Measurements from ENCODE around the gene DOHH.
"Not testable (repeated sequence)": the region's sequence is repeated elsewhere in the genome, so short reads cannot be mapped to it uniquely, and the experiment has no call there.

Gene DOHH

DNA sequence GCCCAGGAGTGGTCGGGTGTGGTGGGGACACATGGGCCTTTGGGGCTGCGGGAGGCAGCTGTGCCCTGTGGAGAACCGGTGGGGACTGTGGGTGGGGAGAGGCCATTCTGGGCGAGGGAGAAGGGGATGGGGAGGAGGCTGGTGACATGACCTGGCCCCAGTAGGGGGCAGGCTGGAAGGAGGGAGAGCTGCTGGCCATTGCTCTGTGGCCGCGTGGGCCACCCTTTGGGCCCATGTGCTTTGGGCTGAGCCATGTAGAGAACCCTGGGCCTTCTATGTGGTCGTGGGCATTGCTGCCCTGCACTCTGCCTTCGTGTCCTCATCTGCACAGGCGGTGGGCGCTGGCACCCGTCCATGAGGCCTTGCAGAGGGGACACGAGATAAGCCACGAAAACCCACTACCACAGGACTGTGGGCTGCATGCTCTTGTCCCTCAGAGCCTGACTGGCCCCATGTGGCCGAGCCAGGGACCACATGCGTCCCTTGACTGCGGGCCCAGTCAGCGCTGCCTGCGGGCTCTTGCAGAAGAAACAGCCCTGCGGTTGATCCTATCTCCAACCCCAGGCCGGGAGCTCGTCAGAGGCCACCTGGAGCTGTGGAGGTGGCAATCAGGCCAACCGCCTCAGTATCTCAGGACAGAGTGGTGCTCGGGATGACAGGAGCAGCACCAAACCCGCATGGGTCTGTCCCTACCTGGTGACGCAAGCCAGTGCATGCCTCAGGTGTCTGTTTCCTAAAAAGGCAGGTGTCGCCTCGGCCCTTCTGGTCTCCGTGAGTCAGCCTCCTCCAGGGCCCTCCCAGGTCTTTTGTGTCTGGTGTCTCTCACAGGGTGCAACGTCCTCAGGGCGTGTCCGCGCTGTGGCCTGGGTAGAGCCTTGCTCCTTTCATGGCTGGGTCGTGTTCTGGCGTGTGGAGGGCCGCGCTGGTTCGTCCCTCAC lies 20.0 kb upstream of the DOHH start:
- FAIRE-seq = no peak

DNA sequence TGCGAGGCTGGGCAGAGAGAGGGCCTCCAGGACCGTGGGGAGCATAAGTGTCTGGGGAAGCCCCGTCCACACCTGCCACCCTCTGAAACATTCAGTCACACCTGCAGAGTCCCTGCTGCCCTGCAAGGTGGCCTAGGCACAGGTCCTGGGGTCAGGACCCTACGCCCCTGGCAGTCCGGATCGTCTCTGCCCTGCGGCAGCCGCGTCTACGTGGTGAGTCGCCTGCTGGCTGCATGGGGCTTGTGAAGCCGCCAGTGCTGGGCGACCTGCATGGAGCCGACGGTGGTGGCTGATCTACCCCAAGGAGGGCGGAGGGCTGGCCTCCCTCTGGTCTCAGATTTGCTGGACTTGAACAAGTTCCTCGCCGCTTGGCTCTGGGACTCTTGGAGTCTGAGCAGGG lies 18.7 kb upstream of the DOHH start:
- no peak for FAIRE-seq

More for the DNA sequence above, 20.0 kb upstream of the DOHH start:
- DNase-seq (ENCODE audit: low spot score) = no peak

DNA sequence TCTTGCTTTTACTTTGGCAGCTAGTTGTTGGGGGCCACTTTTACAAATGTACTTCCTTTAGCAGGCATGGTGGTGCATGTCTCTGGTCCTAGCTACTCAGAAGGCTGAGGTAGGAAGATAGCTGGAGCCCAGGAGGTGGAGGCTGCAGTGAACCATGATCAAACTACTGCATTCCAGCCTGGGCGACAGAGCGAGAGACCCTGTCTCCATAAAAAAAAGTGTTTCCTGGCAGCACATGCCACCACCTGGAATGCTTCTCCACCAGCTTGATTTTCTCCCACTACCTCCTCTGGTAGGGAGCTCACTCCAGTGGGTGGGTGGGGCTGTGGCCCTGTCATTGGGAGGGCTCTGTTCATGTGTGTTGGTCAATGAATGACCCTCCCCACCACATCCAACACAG lies 18.2 kb upstream of the DOHH start:
- DNase-seq (ENCODE audit: low spot score) (no peak), FAIRE-seq (no peak)

More for the DNA sequence above, 18.7 kb upstream of the DOHH start:
- DNase-seq (ENCODE audit: low spot score) = no peak

DNA sequence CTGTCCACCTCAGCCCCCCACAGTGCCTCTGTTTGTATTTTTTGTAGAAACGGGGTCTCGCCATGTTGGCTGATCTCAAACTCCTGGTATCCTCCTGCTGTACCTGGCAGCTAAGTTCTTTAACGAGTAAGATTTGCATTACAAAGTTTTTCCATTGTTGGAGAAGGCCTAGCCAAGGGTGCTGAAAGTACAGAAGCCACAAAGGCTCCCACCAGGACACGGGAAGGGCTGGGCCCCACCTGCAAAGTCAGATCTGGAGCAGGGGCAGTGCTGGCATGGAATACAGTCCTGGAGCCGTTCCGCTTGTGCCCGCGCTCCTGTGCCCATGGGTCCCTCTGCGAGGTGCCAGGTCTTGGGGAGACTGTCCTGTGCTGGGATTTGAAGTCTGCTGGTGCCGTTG lies 17.8 kb upstream of the DOHH start:
- no peak for DNase-seq (ENCODE audit: low spot score)
- FAIRE-seq = no peak

DNA sequence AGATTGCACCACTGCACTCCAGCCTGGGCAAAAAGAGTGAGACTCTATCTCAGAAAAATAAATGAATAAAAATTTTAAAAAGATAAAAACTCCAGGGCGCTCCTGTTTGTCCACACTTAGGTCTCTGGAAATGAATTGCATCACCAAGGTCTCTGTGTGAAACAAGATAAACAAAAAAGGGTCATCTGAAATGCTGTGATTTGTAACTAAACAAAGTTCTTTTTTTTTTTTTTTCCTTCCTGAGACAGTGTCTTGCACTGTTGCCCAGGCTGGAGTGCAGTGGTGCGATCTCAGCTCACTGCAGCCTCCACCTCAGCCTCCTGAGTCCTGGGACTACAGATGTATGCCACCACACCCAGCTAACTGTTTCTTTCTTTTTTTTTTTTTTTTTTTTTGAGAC lies 17.2 kb upstream of the DOHH start:
- DNase-seq (ENCODE audit: low spot score) = no peak
- FAIRE-seq = no peak

DNA sequence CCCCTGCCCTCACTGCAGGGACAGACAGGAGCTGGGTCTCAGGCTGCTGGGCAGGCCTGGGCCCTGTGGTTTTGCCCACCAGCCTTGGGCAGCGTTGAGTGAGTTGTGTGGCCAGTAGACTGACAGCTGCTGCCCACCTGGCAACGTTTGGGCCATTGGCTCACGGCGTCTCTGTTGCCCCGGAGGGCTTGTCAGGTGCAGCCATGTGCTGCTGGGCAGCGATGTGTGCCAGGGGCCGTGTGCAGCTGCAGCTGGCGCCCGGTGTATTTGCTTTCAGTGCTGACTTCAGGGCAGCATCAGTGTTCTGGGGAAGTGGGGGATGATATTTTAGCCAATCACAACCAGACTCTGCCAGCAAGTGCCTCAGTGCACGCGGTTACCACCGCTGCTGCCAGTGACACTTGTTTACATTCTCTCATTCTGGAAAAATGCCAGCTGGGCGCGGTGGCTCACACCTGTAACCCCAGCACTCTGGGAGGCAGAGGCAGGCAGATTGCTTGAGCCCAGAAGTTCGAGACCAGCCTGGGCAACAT lies 16.3 kb upstream of the DOHH start:
- DNase-seq (ENCODE audit: low spot score) (no peak), FAIRE-seq (no peak)

DNA sequence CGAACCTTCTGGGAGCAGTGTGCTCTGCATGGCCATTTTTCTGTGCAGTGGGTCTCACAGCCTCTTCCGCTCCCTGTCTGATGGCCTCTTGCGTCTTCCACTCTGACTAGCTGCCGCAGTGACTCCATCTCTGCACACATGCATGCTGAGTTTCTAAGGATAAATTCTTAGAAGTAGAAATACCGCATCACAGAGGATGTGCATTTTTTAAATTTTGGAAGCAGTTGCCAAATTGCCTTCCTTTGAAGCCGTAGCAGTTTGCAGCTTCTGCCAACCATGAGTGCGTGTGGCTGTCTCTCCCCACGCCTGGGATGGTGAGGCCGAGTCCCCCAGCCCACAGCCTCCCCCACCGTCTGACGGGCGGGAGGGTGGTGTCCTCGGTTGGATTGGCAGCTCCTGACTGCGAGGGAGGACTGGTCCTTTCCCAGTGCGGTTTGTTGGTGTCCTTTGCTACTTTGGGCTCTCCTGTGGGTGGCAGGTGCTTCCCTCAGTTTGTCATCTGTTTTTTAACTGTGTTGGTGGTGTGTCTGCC lies 15.5 kb upstream of the DOHH start:
- FAIRE-seq (no peak), DNase-seq (ENCODE audit: low spot score) (no peak)

DNA sequence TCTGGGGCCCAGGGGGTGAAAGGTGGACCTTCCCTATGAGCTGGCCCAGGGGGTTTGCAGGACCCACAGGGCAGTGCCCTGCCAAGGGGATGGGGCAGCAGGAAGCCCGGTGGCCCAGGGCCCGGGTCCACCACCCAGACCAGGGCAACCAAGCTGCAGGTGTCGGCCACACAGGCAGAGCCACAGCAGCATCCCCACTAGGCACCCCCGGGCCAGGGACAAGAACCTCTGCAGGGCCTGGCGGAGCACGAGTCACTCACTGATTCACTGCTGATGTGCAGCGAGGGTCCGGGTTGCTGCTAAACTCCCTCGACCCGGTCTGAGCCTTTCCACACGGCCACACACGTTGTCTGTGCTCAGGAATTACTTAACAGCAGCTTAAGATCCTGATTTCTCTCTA lies 14.5 kb upstream of the DOHH start:
- FAIRE-seq = no peak
- DNase-seq (ENCODE audit: low spot score) = no peak

DNA sequence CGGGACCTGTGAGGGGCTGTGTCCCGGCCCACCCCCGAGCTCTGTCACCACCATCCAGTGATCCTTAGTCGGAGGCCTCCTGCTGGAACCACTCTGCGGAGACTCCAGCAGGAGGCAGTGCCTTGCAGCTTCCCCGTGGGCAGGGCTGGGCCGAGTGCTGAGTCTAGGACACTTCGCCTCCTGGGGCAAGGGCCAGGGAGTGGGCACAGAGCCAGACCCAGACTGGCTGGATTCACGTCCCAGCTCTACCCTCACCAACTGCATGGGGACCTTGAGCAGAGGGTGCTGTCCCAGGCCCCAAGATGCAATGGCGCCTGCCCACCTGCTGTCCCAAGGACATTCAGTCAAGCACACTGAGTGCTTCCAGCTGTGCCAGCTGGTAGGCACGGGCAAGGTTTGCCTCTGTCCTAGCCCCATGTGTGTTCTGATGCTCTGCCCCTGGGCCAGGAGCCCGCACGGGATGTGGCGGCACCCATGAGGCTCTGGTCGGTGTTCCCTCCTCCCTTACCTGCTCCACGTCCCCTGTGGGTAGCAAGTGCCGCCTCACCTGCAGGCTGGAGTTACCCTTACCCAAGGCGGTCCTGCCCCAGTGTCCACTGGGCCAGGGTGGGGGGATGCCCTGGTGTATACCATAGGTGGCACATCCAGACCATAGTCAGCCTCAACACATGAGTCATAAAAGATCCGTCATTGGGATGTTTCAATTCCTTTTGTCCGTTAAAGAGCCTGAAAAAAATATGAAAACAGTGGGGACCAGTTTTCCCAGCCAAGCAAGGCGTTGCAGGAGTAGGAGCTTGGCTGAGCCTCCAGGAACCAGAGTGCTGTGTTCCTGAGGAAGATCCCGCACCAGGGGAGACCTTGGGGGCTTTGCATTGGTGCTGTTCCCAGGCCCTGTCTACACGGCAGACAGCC lies 13.0 kb upstream of the DOHH start:
- DNase-seq (ENCODE audit: low spot score) = no peak

DNA sequence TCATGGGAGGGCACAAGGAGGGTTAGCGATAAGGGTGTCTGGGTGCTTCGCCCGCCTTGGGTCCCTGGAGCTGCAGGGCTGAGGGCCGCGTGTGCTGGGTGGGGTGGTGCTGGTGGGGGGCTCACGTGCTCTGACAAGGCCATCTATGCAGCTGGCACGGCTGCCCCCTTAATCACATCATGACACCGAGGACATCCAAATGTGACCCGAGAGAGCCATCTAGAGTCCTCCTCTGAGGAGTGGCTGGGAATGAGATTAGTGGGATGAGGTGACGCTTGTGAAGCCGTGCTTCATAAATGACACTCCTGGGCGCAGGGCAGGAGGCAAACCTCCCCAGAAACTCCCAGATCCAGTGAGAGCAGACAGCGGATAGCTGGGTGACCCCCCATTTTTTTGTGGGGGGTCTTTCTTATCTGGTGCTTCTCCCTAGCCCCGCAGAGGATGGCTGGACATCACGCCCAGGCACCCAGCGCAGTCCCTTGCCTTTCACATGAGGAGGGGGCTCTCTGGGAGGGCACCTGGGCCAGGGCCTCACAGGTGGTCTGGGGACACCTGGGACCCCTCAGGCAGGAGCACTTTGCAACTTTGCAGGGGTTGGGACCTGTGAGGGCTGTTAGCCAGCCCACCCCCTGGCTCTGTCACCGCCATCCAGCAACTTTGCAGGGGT lies 12.2 kb upstream of the DOHH start:
- DNase-seq (ENCODE audit: low spot score) = no peak
- FAIRE-seq = no peak

More for the DNA sequence above, 13.0 kb upstream of the DOHH start:
- FAIRE-seq = no peak

DNA sequence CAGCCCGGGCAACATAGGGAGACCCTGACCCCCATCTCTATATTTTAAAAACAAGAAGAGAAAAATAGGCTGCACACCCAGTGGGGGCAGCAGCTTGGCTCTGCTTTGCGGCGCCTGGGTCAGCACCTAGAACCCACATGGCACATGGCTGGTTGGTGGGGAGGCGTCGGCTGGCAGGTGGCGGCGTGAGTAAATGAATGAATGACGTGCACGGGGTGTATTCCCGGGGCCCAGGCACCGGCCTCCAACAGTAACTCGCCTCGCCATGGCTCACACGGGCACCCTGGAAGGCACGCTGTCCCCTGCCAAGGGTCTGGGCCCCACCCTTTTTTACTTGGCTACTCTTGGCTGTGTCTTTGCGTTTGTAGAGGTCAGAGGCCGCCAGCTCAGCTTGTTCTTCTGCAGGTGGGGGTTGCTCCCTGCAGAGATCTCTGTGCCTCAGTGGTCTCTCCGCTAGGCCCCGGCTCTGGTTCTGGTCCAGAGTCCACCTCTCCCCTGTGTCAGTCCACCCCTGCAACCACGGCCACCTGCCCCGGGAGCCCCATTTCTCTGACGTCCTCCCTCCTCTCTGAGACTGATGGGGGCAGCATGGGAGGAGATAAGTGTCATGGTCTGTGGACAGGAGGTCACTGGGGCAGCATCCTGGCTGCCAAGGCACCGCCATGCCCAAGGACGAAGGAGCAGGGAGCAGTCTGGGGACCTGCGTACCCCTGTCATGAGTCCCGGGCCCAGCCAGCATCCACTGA lies 11.2 kb upstream of the DOHH start:
- DNase-seq (ENCODE audit: low spot score) = no peak
- FAIRE-seq = no peak

DNA sequence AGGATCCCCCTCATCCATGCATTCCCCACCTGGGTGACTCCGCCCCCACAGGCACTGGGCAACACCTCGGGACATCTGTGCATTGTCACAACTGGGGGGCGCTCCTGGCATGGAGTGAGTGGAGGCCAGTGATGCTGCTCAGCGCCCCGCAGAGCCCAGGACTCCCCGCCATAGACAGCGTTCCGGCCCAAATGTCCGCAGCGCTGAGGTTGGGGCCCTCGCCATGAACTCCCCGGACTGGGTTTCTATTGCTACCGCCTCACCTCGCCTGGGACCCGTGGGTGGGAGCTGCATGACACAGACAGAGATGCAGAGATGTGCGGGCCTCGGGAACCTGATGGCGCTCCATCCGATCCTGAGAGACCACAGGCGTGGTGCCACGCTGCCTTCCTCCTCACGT lies 10.3 kb upstream of the DOHH start:
- FAIRE-seq (no peak), DNase-seq (ENCODE audit: low spot score) (no peak)

DNA sequence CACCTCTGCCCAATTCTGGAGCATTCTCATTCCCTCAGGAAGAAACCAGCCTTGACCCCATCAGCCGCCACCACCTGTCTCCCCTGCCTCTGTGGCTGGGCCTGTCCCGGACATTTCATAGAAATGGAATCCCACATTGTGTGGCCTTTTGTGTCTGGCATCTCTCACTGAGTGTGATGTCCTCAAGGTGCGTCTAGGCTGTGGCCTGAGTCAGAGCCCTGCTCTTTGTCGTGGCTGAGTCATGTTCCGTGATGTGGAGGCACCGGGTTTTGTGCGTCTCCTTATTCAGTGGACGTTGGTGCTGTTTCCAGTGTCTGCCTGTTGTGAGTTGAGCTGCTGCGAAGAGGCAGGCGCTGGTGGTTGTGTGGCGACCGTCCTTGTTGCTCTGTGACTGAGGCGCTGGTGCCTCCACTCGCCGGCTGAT lies 9.1 kb upstream of the DOHH start:
- DNase-seq (ENCODE audit: low spot score) = peak; percentile 36
- no peak for FAIRE-seq

DNA sequence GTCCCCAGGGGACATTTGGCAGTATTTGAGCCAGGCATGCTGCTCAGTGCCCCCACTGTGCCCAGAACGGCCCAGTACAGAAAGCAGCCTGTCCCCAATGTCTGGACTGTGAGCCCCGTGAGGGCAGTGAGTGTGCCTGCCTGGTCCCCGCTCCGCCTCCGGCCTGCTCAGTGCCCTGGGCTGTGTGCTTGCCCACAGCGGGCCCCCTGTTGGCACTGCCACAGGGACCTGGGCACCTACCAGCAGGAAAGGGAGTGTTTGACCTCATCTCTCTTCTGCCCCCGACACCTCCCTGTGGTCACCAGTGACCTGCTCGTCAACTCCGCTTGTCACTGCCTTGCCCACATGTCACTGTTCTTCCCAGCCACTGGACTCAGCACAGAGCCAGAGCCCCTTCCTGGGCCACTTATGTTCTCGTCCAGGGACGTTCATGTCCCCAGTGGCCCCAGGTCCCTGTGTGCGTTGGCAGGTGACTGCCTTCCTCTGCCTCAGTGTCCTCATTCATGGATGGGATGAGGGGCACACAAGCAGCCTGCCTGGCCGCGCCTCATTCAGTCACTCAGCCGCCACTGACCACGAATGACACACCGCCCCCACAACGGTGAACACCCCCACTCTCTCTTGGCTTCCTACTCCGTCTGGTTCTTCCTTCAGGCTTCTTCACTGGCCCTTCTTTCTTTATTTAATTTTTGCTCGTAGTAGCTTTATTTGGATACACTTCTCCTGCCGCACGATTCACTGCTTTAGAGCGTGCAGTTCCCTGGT lies 8.5 kb upstream of the DOHH start:
- DNase-seq (ENCODE audit: low spot score) (no peak), FAIRE-seq (no peak)

DNA sequence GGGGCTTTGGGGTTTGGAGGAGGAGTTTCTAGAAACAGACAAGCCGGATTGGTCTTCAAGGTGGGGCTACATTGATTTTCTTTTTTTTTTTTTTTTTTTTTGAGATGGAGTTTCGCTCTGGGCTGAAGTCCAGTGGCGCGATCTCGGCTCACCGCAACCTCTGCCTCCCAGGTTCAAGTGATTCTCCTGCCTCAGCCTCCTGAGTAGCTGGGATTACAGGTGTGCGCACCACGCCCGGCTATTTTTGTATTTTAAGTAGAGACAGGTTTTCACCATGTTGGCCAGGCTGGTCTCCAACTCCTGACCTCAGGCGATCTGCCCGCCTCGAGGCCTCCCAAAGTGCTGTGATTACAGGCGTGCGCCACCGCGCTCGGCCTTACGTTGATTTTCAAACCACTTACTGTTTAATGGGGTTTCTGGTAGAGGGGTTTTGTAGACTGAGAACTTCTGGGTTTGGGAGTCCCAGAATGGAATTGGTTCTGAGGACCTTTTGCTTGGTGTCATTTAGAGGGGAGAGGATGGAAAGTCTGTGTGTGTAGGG lies 7.7 kb upstream of the DOHH start:
- DNase-seq (ENCODE audit: low spot score); FAIRE-seq: not testable (repeated sequence)

DNA sequence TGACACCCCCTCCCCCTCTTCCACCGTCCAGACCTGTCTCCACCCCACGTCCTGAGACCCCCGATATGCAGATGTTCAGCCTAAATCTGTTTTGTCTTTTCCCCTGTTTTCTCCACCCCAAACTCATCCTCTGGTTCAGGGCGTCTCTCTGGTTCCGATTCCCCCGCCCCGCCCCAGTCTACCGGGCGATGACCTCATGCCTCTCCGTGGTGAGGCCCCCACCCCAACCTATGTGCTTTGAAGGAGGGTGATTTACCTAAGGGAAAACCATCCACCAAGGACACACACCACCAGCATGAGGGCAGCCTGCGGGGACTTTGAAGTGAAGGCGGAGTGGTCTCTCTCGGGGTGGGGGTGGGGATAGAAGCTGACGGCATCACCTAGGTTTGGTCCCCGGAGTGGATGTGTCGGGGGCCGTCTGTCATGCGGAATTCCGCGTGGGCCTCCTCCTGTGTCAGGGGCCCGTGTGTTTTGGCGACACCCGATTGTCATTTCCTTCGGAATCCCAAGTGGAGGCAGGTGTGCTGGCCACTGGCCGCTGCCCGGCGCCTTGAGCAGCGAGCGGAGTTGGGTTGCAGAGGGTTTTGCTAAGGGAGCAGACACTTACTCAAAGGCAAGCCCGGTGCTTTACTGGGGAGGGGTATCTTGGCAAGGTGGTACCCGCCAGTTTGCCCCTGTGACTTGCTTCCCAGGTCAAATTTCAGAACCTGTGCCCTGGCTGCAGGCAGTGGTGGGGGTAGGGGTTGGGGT lies 7.1 kb upstream of the DOHH start:
- FAIRE-seq = no peak
- DNase-seq (ENCODE audit: low spot score) = peak; percentile 17

DNA sequence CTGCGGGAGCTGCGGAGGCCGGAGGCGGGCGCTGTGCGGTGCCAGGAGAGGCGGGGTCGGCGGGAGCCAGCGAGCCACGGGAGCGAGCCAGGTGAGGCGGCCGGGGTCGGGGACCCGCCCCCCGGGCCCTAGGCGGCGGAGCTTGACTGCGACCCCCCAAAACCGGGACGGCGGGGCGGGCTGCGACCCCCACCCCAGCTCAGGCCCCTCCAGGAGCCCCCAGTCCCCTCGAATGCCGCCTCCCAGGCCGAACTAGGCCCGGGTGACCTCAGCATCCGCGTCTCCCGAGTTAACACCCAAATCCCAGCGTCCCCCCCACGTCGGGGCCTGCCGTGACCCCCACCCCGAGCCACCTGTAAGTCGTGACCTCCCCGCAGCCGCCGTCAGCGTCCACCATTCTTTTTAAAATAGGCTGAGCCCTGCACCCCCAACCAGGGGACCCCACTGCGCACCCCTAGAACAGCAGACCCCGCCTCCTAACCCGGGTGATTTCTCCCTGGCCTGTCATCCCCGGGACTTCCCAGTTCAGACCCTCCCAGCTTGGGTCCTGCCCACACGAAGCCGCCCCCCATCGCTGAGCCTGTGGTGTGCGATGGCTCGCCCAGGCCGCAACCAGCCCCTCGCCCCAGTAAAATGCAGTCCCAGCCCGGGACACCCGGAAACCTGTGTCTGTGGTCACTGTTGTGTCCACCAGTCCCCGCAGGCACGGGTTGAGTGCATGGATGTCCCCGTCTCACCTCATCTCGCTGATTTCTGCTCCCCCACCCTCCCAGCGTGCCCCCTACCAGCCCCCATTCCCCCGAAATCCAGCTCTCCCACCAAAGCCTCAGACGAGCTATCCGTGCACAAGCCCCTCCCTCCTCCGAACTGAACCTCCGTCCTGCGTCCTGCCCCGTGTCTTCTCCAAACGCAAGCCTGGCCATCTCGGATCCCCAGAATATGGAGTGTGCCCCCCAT lies 6.2 kb upstream of the DOHH start:
- no peak for FAIRE-seq
- DNase-seq (ENCODE audit: low spot score) = no peak

Measured in urothelium cell line (cell line).